Measurements from ENCODE around the gene KATNB1.

Gene KATNB1, protein sequence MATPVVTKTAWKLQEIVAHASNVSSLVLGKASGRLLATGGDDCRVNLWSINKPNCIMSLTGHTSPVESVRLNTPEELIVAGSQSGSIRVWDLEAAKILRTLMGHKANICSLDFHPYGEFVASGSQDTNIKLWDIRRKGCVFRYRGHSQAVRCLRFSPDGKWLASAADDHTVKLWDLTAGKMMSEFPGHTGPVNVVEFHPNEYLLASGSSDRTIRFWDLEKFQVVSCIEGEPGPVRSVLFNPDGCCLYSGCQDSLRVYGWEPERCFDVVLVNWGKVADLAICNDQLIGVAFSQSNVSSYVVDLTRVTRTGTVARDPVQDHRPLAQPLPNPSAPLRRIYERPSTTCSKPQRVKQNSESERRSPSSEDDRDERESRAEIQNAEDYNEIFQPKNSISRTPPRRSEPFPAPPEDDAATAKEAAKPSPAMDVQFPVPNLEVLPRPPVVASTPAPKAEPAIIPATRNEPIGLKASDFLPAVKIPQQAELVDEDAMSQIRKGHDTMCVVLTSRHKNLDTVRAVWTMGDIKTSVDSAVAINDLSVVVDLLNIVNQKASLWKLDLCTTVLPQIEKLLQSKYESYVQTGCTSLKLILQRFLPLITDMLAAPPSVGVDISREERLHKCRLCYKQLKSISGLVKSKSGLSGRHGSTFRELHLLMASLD

DNA sequence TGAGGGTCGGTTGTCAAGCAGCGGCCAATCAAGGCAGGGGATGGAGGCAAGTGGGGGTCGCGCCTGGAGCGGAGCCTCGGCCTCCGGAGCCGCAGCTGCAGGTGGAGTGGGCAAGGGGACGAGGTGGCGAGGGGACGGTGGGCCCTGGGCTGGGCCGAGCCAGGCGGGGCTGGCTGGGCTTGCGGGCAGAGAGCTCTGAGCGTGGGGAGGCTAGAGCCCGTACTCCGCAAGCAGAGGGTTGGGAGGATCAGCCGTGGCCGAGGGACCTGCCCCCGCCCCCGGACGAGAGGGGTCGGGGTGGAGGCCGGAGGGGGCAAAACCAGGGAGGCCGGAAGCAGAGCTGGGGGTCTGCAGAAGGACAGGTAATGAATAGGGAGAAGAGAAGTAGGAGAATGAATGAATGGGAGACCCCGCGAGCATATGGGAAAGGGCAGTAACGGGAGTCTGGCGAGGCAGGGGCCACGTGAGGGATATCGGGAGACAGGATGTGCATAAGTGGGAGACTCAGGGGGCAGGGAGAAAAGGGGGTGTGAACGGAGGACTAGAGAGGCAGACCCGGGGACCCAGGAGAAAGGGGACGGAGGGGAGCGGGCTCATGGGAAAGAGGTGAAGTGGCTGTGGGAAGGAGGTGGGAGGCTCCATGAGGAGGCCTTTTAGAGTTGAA, at the start of gene KATNB1:
Gene KATNB1, plus strand, starts transcription at position 16 of the 664 bp plus-strand sequence. CDS start 1,474 bp downstream, outside the sequence.
- no peak for DNase-seq (ENCODE audit: low read depth)

DNA sequence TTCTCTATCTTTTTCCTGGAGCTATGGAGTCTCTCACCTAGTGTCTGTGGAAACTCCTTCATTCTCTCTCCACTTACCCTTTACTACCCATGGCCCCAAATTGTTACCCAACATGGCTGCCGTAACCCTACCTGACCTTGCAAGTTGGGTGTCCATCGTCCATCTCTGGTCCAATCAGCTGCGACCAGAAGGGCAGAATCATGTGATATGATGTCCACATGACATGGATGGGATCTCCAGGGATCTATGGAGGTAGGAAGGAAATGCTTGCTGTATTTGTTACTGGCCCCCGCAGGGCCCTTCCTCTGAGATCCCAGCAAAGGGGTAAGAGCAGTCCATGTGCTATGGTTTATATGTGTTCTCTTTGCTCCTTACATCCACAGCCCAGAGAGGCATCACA, 49.0 kb upstream of the KATNB1 start:
- no peak for DNase-seq (ENCODE audit: low read depth)

DNA sequence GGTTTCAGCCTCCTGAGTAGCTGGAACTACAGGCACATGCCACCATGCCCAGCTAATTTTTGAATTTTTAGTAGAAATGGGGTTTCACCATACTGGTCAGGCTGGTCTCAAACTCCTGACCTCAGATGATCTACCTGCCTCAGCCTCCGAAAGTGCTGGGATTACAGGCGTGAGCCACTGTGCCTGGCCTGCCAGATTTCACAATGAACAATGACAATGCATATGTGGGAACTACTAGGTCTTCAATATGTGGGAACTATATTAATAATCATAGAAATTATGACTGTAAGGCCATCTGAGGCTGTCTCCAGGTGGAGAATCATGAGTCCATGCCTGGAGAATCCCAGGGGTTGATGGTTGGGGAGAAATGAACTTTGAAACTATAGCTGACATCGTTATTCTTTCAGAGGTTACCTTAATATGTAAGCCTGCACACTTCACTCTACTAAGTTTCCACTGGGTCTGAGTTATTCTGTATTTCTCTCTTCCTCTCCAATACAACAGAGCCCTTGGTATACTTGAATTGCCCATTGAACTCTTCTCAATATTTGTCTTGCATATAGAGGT, 48.1 kb upstream of the KATNB1 start:
- no peak for DNase-seq (ENCODE audit: low read depth)

DNA sequence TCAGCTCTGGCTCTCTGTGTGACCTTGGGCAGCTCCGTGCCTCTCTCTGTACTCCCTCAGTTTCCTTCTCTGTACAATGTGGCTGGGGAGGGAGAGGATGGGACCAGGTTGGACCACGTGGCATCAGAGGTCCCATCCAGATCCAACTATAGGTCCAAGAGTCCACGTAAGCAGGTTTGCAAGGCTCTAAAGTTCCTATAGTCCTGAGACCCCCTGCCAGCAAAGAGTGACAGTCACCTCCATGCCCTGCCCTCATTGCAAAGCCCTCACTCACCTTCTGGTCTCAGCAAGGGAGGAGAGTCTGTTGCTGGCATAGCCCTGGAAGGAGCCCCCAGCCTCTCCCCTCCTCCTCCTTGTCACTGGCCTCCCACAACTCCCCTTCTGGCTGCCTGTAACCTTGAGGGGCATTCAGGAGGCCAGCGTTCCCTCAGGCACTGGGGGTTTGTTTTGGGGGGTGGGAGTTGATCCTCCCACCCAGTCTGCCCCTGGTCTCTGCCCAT, 47.0 kb upstream of the KATNB1 start:
- no peak for DNase-seq (ENCODE audit: low read depth)

DNA sequence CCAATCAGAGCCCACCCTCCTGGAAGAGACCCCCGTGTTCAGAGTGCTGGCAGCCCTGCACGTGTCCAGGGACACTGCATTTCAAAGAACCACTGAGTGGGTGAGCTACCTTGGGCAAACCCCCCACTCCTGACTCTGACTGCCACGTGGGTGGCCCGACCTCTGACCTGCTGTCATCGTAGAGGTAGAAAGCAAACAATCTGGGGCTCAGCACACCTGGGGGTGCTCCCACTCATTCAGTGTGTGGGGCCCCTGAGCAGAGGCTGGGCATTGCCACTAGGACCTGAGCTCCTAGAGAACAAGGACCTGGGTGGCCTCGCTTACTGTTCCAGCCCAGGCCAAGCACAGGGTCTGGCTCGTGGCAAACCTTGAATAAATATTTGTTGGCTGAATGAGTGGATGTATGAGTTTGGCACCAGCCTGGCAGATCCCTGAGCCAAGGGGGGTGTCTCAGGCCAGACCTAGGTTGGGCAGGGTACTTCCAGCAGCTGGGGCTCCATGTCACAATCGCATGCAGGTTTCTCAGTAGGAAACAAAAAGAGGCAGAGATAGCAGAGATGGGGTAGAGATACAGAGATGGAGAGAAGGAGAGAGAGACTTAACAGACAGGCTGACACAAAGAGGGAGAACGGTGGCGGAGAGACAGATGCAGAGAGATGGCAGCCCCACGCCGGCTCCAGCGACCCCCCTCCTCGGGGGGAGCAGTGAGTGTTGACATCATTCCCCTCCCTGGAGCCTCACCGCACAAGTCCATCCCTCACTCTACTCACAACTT, 46.4 kb upstream of the KATNB1 start:
- no peak for DNase-seq (ENCODE audit: low read depth)

DNA sequence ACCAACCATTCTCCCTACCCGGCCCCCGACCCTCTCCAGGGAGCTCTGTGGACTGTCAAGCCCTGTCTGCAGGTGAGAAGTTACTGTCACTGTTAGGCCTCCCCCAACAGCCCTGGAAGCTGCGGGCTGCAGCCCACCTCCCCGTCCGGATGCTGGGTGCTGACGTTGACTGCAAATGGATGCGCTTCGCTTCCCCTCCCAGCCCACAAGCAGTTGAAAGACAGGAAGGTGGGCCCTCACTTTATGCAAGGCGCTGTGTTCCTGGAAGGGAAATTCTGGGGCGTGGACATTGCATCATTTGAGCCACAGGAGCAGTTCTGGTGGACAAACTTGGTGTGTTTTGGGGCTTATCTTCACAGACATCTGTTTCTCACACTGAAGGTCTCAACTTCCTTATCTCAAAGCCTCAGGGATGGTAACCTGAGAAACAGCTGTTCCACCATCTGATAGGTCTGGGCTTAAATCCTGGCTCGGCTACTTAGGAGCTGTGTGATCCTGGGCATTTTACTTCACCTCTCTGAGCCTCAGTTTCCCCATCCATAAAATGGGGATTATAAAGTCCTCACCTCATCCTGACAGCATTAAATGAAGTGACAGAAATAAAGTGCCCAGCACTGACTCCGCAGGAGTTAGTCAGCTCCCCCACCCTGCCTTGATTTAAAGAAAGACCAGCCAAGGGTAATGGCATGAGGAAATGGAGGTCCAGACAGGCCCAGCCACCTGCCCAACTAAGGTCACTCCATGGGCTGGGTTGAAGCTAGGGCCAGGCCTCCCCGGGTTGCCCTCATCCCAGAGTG, 45.6 kb upstream of the KATNB1 start:
- DNase-seq (ENCODE audit: low read depth), result no peak

DNA sequence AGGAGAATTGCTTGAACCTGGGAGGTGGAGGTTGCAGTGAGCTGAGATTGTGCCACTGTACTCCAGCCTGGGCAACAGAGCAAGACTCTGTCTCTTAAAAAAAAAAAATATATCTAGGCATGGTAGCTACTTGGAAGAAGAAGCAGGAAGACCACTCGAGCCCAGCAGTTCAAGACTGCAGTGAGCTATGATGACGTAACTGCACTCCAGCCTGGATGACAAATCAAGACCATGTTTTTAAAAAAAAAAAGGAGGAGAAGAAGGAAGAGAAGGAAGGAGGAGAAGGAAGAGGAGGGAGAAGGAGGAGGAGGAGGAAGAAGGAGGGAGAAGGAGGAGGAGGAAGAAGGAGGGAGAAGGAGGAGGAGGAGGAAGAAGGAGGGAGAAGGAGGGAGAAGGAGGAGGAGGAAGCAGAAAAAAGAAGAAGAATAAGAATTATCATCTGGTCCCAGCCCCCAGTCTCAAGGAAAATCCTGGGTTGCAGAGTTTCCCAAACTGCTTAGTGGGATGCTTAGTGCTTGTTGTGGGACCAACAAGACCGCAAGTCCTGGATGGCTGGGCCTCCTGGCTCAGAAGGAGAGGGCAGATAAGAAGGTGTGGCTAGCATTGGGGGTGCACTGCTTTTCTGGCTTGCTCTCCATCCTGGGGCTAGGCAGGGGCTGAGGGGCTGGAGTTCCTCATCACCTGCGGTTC, 44.6 kb upstream of the KATNB1 start:
- DNase-seq (ENCODE audit: low read depth), result no peak

DNA sequence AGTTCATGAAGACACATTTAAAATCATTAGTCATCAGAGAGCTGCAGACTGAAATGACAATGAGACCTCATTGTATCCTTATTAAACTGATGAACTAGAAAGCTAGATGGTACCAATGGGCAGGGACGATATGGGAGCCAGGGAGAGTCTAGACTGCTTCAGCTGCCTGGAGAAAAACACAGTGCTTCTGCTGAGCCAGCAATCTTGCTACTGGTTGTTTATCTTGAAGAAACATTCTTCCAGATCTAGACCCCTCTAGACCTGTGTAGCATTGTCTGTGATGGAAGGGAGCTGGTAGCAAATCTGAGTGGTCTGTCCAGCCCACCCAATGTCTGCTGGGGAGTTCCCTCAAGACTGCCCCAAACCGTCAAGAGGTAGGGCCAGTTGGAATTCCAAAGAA, 42.9 kb upstream of the KATNB1 start:
- DNase-seq (ENCODE audit: low read depth), result no peak

DNA sequence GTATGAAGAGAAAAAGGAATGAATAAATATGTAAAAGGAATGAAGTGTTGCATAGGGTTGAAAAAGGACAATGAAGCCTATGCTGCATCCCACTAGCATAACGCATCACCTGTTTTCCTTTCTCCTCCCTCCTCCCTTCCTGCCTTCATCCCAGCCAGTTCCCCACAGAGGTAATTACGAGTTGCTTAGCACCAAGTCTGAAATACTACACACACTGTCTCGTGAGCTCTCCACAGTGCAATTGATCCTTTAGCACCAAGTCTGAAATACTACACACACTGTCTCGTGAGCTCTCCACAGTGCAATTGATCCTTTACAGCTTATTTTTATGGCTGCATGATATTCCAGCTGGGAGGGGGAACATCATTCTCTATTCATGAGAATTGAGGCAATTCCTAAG, 42.0 kb upstream of the KATNB1 start:
- DNase-seq (ENCODE audit: low read depth), result no peak

DNA sequence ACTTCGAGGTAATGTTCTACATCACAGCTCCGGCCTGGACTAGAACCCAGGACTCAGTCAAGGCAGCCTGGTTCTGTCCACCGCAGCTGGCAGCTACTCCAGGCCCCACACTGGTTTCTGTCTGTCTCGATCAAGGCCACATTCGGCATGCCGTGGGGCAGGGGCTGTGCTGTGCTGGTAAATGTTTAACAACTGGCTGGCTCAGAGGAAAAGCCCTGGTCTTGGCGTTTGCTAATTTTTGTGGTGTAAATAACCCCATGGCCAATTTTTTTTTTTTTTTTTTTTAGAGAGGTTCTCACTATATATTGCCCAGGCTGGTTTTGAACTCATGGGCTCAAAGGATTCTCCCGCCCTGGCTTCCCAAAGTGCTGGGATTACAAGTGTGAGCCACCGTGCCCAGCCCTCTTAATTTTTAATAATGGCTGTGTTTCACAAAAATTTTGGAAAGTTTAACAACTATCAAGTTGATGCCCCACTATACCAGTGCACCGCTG, 41.3 kb upstream of the KATNB1 start:
- DNase-seq (ENCODE audit: low read depth), result no peak

DNA sequence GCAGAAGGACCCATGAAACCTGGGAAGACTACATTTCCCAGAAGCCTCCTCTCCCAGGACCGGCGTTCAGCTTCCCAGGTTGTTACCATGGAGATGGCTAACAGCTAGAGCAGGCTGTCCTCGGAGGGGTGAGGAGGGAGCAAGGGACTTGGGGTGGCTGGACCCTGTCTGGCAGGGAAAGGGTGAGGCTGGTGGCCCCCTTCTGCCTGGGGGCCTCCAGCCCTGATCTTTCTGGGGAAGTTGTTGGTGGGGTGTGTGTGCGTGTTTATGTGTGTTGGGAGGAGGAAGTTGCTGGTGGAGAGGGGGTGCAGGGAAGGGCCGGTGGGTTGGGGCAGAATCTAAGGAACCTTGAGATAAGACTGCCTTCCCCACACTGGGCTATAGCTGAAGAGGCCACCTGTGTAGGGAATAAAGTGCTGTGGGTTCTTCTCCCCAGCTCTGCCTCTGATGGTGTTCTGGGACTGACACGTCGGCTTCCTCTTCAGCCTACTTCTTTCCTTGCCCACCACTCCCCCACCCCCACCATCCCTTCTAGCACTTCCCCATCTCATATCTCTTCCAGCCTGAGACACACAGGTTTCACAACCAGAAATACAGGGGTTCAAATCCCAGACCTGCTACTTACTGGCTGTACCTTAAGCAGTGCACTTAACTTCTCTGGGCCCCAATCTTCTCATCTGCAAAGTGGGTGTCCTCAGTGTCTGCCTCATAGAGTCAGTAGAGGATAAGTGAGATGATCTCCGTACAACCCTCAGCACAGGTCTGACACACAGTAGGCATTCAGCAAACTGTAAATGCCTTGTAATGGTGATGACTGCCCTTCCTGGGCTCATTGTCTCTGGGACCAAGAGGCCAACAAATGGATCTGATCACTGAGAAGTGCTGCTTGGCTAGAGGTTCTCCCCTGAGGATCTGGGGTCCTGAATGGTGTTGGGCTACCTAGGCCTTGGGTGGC, 40.6 kb upstream of the KATNB1 start, which contains the start of gene DRC7:
Gene DRC7, plus strand, starts transcription at position 82 of the 955 bp plus-strand sequence. CDS start 3,144 bp downstream, outside the sequence.
- no peak for DNase-seq (ENCODE audit: low read depth)

DNA sequence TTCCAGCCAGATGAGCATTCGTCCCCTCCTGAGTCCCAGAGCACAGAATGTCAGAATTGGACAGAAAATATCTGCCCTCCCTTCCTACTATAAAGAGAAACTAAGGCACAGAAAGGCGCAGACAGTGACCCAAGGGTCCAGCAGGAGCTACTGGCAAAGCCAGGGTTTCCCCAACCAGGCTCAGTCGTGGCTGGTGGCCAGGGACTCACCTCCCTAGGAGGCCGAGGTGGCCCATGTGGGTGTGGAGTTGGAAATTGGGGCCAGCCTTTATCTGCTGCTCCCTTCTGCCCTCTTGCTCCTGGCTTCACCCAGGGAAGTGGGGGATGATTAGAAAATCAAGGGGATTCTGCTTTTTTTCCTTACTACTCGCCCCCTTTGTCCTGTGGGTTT, 39.9 kb upstream of the KATNB1 start:
- no peak for DNase-seq (ENCODE audit: low read depth)

DNA sequence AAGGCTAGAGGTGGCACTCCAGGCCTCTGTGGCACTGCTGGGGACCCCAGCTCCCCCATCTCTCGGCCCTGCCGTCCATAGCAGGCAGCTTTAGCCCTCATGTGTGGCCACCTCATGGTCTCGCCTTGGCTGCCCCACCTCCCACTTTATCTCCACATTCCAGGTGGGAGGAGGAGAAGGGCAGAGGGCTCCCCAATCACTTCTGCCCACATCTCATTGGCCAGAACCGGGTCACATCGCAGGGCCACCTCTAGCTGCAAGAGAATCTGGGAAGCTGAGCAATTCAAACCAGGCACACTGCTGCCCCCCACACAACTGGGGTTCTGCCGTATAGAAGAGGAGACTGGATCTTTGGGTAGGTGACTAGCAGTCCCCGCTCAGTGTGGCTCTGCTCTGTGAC, 39.3 kb upstream of the KATNB1 start:
- no peak for DNase-seq (ENCODE audit: low read depth)

DNA sequence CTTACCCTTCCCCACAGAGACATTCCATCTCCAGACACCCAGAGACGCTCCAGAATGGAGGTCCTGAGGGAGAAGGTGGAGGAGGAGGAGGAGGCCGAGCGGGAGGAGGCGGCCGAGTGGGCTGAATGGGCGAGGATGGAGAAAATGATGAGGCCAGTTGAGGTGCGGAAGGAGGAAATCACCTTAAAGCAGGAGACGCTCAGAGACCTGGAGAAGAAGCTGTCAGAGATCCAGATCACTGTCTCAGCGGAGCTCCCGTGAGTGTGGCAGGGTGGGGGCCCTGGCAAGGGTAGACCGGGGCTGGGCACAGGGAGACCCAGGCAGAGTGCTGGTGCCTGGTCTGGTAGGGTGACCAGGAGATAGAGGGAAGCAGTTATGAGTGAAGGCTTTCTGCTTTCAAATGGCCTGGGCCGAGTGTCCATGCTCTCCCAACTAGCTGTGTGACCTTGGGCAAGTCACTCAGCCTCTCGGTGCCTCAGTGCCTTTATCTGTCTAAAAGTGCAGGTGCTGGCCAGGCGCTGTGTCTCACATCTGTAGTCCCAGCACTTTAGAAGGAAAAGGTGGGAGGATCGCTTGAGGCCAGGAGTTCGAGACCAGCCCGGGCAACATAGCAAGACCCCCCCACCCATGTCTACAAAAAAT, 37.6 kb upstream of the KATNB1 start:
- DNase-seq (ENCODE audit: low read depth), result no peak

DNA sequence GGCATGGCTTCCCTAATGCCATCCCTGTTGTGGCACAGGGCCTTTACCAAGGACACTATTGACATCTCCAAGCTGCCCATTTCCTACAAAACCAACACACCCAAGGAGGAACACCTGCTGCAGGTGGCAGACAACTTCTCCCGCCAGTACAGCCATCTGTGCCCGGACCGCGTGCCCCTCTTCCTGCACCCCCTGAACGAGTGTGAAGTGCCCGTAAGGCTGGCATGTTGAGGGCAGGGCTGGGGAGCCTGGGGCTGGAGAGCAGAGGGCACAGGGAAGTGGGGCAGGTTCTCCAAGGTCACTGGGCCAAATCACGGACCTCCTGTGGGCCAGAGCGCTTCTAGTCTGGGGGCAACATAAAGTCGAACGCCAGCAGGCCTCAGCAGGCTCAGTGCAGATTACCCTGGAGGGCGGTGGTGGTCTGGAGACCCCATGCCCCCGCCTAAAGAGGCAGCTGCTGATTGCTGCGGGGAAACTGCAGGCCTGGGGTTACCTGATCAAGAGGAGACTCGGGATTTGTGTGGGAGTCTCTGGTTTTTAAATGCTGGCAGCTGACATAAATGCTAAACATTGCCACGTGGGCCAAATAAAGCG, 36.7 kb upstream of the KATNB1 start:
- DNase-seq (ENCODE audit: low read depth), result no peak

DNA sequence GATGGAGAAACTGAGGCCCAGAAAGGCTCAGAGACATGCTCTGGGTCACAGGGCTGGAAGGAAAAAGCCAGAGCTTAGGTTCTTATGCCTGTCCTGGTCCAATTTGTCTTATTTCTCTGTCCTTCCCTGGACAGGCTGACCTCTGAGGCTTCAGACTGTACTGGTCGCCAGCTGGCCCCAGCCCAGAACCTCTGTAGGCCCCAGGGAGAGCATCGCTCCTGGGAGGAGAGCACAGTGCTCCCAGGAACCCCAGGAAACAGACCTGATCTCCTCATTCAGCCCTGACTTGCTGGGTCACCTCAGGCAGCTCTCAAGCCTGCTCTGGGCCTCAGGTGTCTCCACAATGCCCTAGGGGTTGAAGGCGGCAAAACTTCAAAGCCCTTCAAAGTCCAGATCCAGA, 36.1 kb upstream of the KATNB1 start:
- DNase-seq (ENCODE audit: low read depth), result no peak

DNA sequence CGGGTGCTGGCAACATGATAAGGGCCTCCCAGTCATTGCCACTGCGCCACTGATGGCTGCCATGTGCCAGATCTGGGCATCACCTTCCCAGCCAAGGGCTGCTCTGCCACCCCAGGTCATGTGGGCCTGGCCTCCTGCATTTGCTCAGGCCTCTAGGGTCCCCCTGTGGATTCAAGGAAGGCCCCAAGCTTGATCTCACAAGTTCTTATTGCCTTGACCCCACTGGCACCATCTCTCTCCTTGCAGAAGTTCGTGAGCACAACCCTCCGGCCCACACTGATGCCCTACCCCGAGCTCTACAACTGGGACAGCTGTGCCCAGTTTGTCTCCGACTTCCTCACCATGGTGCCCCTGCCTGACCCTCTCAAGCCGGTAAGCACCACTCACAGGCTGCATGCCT, 35.7 kb upstream of the KATNB1 start:
- DNase-seq (ENCODE audit: low read depth), result no peak
